ENCODE results near the gene SGTA. TPM values are rescaled to one million over a fixed set of nuclear protein-coding genes. Genes with fewer than 3 reads are reported as not detected.

Gene SGTA
- total RNA-seq, 1 donor from 2014 or later, result 106 TPM

DNA sequence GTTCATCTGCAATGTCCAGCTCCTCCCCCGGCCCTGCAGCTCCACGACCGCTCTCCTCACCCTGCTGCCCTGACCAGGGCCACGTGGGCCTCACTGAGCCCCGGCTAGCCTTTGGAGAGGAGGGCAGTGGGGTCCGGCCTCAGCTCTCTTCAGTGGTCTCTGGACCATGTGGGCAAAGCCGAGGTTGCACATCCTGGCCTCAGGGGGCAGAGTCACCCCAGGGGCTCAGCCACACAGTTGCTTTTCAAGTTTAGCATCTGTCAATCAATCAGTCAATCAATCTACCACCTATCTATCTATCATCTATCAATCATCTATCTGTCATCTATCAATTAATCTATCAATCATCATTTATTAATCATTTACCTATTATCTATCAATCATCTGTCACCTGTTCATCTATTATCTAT lies 58.9 kb downstream of the SGTA start:
- TF ChIP-seq, protein P1, sequence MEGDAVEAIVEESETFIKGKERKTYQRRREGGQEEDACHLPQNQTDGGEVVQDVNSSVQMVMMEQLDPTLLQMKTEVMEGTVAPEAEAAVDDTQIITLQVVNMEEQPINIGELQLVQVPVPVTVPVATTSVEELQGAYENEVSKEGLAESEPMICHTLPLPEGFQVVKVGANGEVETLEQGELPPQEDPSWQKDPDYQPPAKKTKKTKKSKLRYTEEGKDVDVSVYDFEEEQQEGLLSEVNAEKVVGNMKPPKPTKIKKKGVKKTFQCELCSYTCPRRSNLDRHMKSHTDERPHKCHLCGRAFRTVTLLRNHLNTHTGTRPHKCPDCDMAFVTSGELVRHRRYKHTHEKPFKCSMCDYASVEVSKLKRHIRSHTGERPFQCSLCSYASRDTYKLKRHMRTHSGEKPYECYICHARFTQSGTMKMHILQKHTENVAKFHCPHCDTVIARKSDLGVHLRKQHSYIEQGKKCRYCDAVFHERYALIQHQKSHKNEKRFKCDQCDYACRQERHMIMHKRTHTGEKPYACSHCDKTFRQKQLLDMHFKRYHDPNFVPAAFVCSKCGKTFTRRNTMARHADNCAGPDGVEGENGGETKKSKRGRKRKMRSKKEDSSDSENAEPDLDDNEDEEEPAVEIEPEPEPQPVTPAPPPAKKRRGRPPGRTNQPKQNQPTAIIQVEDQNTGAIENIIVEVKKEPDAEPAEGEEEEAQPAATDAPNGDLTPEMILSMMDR (conservative IDR thresholded peaks at IDR 0.05; ENCODE audit: low read depth, low read length), result peak; percentile 32
- H3K4me3 ChIP-seq (ENCODE audit: low read depth, low read length), result no peak overlapping the region
- no peak for DNase-seq (ENCODE audit: low read depth)

DNA sequence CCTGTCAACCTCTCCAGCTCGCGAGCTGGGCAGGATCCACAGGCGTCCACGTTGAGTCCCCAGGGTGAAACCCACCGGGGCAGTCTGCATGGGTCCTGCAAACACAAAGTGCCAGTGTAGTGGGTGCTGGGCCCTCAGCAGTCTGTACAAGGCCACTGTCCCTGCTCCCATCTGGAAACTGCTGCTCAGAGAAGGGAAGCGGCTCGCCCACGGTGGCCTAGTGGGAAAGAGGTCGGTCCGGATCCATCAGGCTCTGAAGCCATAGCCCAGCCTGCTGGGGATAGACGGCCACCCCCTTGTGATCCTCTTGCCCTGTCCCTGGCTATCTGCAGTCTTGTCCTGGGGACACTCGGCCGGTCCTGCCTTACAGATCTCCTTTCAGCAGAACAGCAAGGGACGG lies 59.3 kb downstream of the SGTA start:
- TF ChIP-seq, protein P1 (conservative IDR thresholded peaks at IDR 0.05; ENCODE audit: low read depth, low read length), result no peak
- DNase-seq (ENCODE audit: low read depth), result no peak
- H3K4me3 ChIP-seq (ENCODE audit: low read depth, low read length), result no peak overlapping the region

DNA sequence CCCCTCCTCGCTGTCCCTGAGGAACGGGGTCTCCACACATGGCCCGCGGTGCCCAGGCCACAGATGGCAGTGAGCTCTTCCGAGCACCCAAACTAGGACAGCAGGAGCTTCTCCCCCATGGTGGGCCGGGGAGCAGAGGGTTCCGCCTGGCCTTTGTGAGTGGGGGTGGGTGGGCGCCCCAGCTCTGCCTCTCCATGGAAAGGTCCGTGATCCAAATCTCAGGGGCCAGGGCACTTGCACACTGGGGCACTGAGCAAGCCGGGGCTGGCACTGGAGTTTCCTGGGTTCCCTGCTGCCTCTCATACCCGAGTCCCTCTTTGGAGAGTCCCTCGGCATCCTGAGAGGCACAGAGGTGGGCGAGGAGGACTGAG lies 59.7 kb downstream of the SGTA start:
- TF ChIP-seq, protein P1 (conservative IDR thresholded peaks at IDR 0.05; ENCODE audit: low read depth, low read length), result no peak
- no peak overlapping the region for H3K4me3 ChIP-seq (ENCODE audit: low read depth, low read length)
- no peak for DNase-seq (ENCODE audit: low read depth)

DNA sequence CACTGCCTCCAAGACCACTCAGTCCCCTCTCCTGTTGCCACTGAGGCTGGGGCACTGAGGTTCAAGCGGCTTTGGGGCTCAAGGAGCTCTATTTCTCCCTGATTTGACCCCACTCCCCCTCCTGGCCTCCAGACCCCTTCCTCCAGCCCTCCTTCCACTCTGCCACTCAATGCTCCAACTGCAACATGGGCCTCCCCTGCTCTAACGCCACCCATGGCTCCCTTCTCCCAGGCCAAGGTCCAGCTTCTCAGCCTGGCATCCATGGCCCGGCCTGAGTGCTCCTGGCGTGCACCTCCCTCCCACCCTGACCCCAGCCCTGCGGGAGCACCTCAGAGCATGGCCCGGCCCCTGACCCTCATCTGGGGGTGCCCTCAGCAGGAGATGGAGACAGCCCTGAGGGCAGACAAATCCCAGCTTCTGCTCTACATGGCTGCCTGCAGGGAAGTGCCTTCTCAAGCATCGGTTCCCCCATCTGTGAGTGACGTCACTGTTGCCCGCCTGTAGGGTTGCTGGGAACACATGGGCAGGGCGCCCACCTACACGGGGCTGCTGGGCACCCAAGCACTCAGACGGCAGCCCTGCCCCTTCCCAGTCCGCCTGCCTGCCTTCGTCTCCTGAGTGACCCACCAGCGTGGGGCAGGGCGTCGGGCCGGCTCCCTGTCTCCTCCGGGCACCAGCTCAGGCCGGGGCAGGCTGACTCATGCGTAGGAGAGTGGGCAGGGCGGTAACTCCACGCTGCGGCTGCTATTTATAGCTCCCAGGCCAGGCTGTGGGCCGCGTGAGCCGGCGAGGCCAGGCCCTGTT lies 60.3 kb downstream of the SGTA start:
- H3K4me3 ChIP-seq (ENCODE audit: low read depth, low read length), result no peak overlapping the region
- TF ChIP-seq, protein P1 (conservative IDR thresholded peaks at IDR 0.05; ENCODE audit: low read depth, low read length), result no peak
- DNase-seq (ENCODE audit: low read depth), result no peak

DNA sequence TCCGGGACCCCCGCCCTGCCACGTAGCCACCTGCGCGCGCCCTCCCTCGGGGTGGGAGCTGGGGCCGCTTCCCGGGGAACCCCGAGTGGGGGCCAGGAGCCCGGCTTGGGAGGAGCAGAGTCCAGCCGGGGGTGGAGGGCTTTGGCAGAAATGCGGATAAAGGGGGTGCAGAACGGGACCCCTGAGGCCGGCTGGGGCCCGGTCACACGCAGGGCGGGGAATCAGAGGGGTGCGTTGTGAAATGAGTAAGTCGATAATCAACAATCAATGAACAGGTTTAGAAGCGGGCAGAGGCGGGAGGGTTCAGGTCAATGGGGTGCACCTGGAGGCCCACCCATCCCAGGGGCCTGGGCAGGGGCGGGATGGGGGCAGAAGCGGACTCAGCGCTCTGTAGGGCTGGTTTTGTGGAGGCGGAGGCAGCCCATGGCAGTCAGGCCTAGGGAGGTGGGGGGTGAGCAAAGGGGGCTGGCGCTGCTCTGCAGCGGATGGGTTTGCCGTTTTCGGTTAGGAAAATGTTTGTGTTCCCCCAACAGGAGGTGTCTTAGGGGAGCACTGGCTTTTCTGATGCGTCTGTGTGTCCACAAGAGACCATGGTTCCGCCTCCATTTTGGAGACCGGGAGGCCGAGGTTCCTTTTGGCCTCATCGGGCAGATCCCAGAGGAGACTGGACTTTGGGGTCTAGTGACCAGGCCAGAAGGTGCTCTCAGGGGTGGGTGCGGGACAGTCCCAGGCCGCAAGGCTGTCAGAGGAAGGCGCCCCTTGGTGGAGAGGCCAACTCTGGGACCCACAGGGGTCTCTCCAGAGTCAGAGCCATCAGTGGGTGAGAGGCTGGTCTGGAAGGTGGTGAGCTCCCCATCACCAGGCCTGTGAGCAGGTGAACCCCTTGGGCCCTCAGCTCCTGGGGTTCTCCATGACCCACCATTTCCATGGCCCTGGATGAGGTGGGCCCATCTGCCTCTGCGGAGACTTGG lies 61.2 kb downstream of the SGTA start:
- DNase-seq (ENCODE audit: low read depth), result no peak
- no peak overlapping the region for H3K4me3 ChIP-seq (ENCODE audit: low read depth, low read length)
- TF ChIP-seq, protein P1 (conservative IDR thresholded peaks at IDR 0.05; ENCODE audit: low read depth, low read length), result no peak

DNA sequence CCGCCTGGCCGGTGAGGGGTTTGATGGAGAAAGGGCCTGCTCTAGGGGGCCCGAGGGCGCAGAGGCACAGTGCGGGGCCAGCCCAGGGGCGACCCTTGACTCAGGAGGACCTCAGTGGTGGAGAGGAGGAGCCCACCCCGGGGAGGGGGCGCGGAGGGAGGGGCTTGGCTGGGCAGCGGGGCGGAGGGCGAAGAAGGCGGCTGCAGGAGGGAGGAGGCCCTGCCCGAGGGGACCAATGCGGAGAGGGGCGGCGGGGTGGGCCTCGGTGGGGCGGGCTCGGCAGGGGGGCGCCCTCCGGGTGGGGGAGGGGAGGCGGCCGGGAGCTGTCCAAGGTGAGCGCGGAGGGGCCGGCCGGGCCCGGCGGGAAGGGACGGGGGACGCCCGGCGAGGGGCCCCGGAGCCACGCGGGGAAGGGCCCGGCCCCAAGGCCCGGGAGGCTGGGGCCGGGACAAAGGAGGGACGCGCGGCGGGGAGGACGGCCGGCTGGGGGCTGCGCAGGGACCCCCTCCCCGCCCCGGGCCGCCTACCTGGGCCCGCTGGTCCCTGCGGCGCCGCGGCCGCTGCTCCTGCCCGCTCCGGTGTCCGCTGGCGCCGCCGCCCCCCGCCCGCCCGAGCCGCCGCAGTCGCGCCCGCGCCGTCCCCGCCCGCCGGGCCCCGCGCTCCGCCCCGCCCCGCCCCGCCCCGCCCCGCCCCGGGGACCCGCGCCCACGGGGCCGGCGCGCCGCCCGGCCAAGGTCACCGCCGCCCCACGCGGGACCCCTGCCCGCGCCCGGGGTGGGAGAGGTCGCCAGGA lies 62.1 kb downstream of the SGTA start, which contains the start of gene DIRAS1:
Gene DIRAS1 (minus strand): TSS at position 596 of the 793 bp plus-strand sequence. CDS start 3,566 bp downstream, outside the sequence.
- TF ChIP-seq, protein P1 (conservative IDR thresholded peaks at IDR 0.05; ENCODE audit: low read depth, low read length), result no peak
- H3K4me3 ChIP-seq (ENCODE audit: low read depth, low read length), result peak within 1 kb of the TSS; percentile 22
- DNase-seq (ENCODE audit: low read depth), result no peak

All from epithelial cell of proximal tubule (primary cell).